Esophagus squamous epithelium (tissue), 4 donors: ENCODE measurements around the gene NRG3.

ENCODE experiments used
- POLR2A ChIP-seq, 4 donors: fragments of 450-650 bp; IDR thresholded peaks; one replicate each; pipeline ENCODE4 v1.6.1; 2017; ENCODE audit warnings: antibody characterized with exemption in 4 of 4, mild to moderate bottlenecking in 4 of 4, moderate library complexity in 3 of 4
- TF ChIP-seq, protein P1 (sequence below), 6 experiments: fragments of 450-650 bp in 4 of 6; fragments of 200-600 bp in 2 of 6; sonication (generic) in 2 of 6; IDR thresholded peaks; one replicate each; pipeline ENCODE4 v1.5.1; 2016 to 2019; ENCODE audit warnings: antibody characterized with exemption in 6 of 6, mild to moderate bottlenecking in 4 of 6, moderate library complexity in 4 of 6

DNA sequence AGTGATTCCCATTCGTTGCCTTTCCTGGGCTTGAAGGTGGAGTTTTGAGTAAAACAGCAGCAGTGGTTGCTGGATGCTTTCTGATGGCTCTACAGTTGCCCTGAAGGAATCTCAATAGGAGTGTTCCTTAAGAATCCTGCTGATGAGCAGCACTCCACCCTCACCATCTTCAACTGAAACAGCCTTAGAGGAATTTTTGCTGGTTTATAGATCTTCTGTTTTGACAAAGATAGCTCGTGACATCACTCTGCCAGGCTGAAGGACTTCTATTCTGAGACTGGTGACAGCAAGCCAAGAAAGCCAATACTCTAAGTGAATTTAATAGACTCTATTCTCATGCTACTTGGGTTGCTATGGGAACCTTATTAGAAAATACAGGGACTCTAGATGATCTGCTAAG lies 1014.7 kb downstream of the NRG3 start:
- TF ChIP-seq POLR2A (IDR thresholded peaks at IDR 0.05), result no peak
- TF ChIP-seq, protein P1, sequence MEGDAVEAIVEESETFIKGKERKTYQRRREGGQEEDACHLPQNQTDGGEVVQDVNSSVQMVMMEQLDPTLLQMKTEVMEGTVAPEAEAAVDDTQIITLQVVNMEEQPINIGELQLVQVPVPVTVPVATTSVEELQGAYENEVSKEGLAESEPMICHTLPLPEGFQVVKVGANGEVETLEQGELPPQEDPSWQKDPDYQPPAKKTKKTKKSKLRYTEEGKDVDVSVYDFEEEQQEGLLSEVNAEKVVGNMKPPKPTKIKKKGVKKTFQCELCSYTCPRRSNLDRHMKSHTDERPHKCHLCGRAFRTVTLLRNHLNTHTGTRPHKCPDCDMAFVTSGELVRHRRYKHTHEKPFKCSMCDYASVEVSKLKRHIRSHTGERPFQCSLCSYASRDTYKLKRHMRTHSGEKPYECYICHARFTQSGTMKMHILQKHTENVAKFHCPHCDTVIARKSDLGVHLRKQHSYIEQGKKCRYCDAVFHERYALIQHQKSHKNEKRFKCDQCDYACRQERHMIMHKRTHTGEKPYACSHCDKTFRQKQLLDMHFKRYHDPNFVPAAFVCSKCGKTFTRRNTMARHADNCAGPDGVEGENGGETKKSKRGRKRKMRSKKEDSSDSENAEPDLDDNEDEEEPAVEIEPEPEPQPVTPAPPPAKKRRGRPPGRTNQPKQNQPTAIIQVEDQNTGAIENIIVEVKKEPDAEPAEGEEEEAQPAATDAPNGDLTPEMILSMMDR (IDR thresholded peaks at IDR 0.05), result no peak
